ENCODE results near the gene ZNF746. TPM values are rescaled to one million over a fixed set of nuclear protein-coding genes. Genes with fewer than 3 reads are reported as not detected.

Gene ZNF746
- total and polyA plus RNA-seq, 2 donors (not counting 3 experiments of a cell fraction or from before 2014, with no cell fraction given) = 10.5 to 20.8 TPM

DNA sequence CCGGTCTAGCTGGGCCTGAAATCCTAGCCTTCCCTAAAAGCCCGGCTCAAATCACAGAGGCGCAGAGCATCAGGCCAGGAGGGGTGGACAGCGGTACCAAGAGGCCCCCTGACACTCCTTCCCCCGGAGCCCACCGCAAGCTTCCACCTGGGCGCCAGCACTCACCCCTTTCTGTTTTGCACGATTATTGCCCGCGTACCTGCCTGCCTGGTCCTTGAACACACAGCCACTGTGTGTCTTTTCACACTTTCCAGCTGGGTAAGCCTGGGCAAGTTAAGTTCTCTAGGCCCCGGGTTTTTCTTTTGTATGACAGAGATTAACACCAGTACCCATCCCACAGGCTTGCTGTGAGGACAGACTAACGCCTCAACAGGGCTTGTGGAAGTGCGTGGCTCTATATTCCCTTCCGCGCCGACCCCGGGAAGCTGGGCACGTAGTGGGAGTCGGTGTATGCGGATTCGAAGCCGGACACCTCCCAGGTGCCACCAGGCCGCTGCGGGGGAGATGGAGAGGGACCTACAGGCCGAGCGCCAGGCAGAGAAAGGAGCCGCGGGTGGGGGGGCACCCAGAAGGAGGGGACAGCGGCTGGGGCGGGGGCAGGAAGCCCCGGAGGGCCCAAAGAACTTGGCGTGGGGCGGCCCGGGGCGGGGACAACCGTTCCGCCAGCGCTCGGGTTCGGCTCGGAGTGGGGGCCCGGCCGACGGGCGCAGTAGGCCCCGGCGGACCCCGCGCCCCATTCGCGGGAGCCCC is 792 bp downstream of the ZNF746 start:
- peak overlapping the region; percentile 85 for H3K4me2 ChIP-seq (ENCODE audit: insufficient read depth, low read length)
- peaks cover 24% of the 10 kb centered on the region for H3K79me2 ChIP-seq (ENCODE audit: control insufficient read depth, insufficient read depth, low read length)
- peak overlapping the region; percentile 72 to 90 (median 77) for H3K4me3 ChIP-seq (replicated peaks in 1 of 3; ENCODE audit: insufficient read depth in 1 of 3, low read depth in 1 of 3, low read length in 3 of 3)
- FAIRE-seq = no peak
- H3K9me1 ChIP-seq (replicated peaks; ENCODE audit: control insufficient read depth, extremely low read depth, insufficient read depth, low read length) = no peaks in the 10 kb centered on the region
- H2AFZ ChIP-seq (ENCODE audit: low read depth, low read length) = peak overlapping the region; percentile 70
- H3K9ac ChIP-seq (replicated peaks; ENCODE audit: extremely low read depth, insufficient read depth, low read length) = peak overlapping the region; percentile 73
- H3K4me1 ChIP-seq (ENCODE audit: control insufficient read depth, extremely low read depth, insufficient read depth, low read length) = peaks cover 11% of the 10 kb centered on the region
- intact Hi-C loops (cut with micrococcal nuclease) (loop anchor here (1.0 to 10.0 kb wide), 11 partner anchors 37 to 472 kb away; partner anchors contain the start of genes PDIA4, ZNF282, ZNF398 and ZNF425), dilution Hi-C loops (cut with MboI; ENCODE audit: extremely low pct_ligation_motif_present, low sequenced_read_pairs) (no loop called here)
- no TSS peak for BruUV-seq (replicated peaks)
- CTCF ChIA-PET = interaction anchor here (1.0 to 2.0 kb wide), 5 partner anchors 187 to 371 kb away, joined by 3 to 11 read pairs (median 4); partner anchors contain the start of genes ZNF282, ZNF398 and ZNF783
- peak; percentile 49 for DNase-seq (ENCODE audit: low read depth, low spot score)
- no peaks in the 10 kb centered on the region for H4K20me1 ChIP-seq (replicated peaks; ENCODE audit: control insufficient read depth, extremely low read depth, insufficient read depth, low read length)
- H3K9me3 ChIP-seq (replicated peaks; ENCODE audit: control insufficient read depth, insufficient read depth, low read length) = no peaks in the 10 kb centered on the region
- TF ChIP-seq, protein P1, sequence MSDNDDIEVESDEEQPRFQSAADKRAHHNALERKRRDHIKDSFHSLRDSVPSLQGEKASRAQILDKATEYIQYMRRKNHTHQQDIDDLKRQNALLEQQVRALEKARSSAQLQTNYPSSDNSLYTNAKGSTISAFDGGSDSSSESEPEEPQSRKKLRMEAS (IDR thresholded peaks at IDR 0.05; ENCODE audit: insufficient read depth, insufficient read length) = no peak
- no peak for TF ChIP-seq FOS (IDR thresholded peaks at IDR 0.05; ENCODE audit: borderline replicate concordance, insufficient read depth, low read length)
- TF ChIP-seq JUN (IDR thresholded peaks at IDR 0.05; ENCODE audit: borderline replicate concordance, insufficient read depth, insufficient read length, low read depth) = no peak
- TF ChIP-seq EZH2 (IDR thresholded peaks at IDR 0.05; ENCODE audit: borderline replicate concordance, low read depth, low read length, severe bottlenecking) = no peak
- H3K36me3 ChIP-seq (ENCODE audit: control insufficient read depth in 2 of 2, extremely low read depth in 1 of 2, insufficient read depth in 2 of 2, low read length in 2 of 2) = peaks cover 5 to 17% of the 10 kb centered on the region in 2 experiments
- peak overlapping the region; percentile 49 for H3K27ac ChIP-seq (ENCODE audit: insufficient read depth, low read depth, low read length)
- POLR2A ChIA-PET = no interaction called here
- H3K27me3 ChIP-seq (ENCODE audit: control insufficient read depth in 2 of 2, insufficient read depth in 2 of 2, low read length in 2 of 2) = peaks cover 5 to 13% of the 10 kb centered on the region in 2 experiments
